HG02885 (cell line): Measurements from ENCODE around the gene CRTC2.
"Not testable (repeated sequence)": the region's sequence is repeated elsewhere in the genome, so short reads cannot be mapped to it uniquely, and the experiment has no call there.

Source experiments
- ATAC-seq: cut with Tn5 transposase; IDR thresholded peaks from one replicate; pipeline ENCODE4 v1.9.1; 2021; ENCODE audit warnings: mild to moderate bottlenecking; ENCODE audit not compliant: unreplicated experiment, poor library complexity

The CRTC2 gene

GRCh38 chr1:153932156-153933131 is 26.0 kb downstream of the CRTC2 start:
- no peak for ATAC-seq

GRCh38 chr1:153929981-153930948 is 28.1 kb downstream of the CRTC2 start:
- ATAC-seq: no peak

DNA sequence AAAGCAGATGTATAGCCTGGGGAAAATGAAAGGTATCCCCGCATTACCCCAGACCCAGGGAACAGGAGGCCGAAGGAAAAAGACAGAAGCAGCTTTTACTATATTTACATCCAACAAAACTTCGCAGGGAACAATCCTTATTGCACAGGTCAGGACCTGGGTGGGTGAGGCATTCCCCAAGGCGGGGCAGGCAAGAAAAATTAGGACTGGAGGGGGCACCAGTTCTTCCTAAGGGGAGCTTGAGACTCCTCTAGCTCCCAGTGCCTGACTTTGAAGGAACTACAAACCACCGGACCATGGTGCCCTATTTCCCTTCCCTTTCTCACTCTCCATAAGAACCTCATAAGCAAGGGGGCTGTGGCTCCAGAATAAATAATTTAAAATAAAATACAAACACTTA is 29.0 kb downstream of the CRTC2 start:
- ATAC-seq: no peak

DNA sequence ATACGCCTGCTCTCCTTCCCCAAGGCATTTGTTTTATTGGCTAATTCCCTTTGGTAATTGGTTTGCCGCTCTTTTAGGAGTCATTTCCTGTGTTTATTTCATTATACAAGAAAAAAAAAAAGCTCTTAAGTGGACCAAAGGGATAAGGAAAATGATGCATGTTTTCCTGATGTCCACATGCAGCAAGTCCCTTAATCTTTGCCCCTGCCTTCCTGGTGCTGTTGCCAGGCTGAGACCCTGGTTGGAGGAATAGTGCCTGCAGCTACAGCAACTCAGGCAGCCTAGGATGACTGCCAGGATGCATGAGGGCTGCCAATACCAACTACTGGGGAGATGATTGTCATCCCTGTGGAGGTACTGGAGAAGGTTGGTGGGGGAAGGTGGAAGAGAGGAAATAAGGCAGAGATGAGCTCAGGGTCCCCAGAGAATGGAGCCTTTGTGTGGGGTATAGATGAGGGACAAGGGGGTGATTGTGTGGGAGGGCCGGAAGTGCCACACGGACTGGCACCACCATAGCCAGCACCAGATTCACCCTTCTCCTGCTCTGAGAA is 29.5 kb downstream of the CRTC2 start:
- ATAC-seq: no peak

DNA sequence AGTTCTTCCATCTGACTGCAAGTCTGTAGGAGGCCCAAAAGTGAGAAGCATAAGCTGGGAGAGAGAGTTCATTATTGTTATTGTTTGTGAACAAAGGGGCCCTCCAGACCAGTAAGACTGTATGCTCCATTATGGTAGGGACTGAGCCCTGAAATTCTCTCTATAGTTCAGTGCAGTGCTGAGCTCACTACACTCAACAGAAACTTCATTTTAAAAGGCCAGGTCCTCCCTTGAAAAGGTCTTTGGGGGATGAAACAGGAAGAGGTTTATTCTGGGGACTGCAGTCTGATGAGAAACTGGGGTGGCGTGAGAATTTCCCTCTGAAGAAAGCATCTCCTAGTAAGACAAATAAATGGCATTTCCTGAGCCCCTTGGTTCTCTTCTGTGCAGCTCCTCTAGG is 30.2 kb downstream of the CRTC2 start:
- no peak for ATAC-seq

- ATAC-seq: no peak
Observed at GRCh38 chr1:153926405-153926804, 32.0 kb downstream of the CRTC2 start.

GRCh38 chr1:153922972-153923925 is 35.2 kb downstream of the CRTC2 start, which contains the start of gene GATAD2B:
Gene GATAD2B, minus strand, starts transcription at chr1:153922972. Its CDS starts 94,625 bp downstream, at chr1:153828347.
- ATAC-seq: peak; percentile 95

- ATAC-seq: peak; percentile 22
Observed at GRCh38 chr1:153922076-153922971, 36.1 kb downstream of the CRTC2 start.

GRCh38 chr1:153921803-153922075 is 36.7 kb downstream of the CRTC2 start:
- no peak for ATAC-seq

DNA sequence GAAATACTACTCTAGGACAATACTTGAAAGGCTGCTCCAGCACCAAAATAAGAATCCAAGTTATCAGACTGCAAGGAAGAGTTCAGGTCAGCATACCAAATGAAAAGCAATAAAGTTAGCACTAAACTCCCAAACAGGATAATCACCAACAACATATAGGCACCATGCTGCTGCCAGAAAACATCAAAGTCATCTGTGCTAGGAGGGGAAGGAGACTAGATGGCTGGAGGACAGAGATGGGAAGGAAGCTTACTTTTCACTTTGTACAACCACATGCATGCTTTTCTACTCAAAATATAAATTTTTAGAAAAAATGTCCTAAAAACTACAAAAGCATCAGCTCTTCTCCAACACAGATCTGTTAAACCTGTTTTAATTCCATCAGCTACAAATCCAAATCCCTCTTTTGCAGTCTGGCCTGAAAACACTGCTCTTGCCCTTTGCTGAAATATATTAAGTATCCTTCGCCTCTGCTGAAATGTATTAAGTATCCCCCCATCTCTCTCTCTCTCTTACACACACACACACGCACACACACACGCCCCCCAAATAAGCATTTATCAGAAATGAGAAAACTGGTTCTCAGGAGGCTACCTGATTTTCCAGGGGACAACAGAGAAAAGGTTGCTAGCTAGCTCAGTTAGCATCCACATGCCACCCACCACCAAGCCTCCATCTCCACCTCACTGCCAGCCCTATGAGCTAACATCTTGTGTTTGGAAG is 37.2 kb downstream of the CRTC2 start:
- ATAC-seq: no peak

DNA sequence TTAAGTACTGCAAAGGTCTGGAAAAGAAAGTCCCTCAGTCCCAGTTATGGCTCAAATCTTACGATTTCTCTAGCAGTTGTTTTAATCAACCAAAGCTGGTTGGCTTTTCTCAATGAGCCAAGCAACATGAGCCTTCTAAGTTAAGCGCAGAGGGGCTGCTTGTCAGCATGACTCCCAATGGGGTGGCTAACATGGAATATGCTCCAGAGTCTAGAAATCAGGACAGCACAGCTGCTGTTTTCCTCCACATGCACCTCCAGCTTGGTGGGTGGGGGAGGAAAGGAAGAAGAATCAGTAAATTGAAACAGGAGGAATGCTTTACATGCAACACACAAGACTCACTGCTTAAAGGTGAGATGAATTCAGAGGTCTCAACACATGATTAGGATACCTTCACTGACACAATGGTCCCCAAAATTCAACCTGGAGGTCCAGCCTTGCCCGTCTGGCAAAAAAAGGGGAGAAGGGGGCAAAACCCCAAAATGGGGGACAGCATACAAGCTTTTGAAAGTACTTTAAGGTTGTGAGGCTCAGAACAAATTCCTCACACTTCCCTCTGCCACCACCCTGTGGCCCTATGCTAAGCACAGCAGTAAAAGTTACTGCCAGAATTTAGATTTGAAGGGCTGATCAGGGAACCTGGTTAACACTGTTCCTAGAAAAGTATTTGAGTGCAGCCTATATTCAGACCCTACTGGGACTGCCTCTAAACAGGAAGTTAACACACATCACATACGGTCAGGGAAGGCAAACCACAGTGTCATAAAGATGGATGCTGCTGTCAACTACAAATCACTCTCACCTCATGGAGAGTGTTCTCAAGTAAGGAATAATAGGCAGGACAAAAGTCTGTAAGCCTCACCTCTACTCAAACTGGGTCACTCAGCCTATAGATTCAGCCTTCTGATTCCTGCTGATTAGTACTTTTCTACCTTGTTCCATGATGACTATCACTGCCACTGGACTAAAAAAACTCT is 38.2 kb downstream of the CRTC2 start:
- no peak for ATAC-seq

DNA sequence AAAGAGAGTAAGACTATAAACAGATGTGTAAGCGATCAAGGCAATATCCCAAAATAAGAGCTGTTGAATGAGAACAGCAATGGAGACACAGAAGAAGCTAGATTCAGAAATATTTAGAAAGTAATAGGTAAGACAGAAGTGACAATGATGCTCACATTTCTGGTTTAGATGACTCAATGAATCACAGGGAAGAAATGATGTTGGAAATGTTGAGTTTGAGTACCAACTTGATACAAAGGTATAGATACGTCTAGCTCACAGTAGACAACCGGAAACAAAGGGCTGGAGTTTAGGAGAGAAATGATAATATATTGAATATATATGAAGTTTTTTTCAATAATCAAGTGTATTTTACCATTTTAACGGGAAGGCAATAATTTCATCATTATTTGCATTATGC is 42.1 kb downstream of the CRTC2 start:
- no peak for ATAC-seq

DNA sequence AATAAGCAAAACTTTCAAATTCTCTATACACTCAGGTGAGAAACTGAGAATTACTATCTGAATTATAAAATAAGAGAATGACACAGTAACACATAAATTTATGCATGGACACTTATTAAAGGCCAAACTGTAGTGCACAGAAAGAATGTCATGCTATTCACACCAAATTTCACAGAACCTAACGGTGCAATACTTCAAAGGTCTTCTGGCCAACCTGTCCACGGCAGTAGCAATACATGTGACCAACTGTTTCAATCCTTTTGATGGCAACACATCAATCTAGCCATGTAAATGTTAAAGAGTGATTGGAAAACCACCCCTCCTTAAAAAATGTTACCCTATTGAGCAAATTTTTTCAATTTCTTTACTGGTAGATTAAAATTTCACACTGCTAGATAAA is 46.1 kb downstream of the CRTC2 start:
- no peak for ATAC-seq

DNA sequence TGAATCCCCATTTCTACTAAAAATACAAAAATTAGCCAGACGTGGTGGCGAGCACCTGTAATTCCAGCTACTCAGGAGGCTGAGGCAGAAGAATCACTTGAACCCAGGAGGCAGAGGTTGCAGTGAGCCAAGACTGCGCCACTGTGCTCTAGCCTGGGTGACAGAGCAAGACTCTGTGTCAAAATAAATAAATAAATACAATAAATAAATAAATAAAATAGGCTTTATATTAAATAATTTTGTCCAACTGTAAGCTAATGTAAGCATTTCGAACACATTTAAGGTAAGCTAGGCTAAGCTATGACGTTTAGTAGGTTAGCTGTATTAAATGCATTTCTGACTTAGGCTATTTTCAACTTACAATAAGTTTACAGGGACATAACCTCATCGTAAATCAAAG is 47.9 kb downstream of the CRTC2 start:
- ATAC-seq: not testable (repeated sequence)

GRCh38 chr1:153908071-153908470 is 50.3 kb downstream of the CRTC2 start:
- no peak for ATAC-seq

- ATAC-seq: no peak
Observed at GRCh38 chr1:153907134-153907533, 51.3 kb downstream of the CRTC2 start.

GRCh38 chr1:153906396-153906795 is 52.0 kb downstream of the CRTC2 start:
- ATAC-seq: no peak
